Loucy (cell line): Measurements from ENCODE around the gene PNMA8B.

ENCODE experiments used
- H2AFZ ChIP-seq: fragments of 200-600 bp; sonication (generic); 2 replicates; pipeline ENCODE4 v1.6.0; 2016; ENCODE audit warnings: antibody characterized with exemption, mild to moderate bottlenecking, low read length, moderate library complexity
- H3F3A ChIP-seq: fragments of 200-600 bp; 2 replicates; pipeline ENCODE4 v1.6.0; 2016; ENCODE audit warnings: antibody characterized with exemption, low read depth, mild to moderate bottlenecking
- H3K27me3 ChIP-seq: fragments of 200-600 bp; sonication (generic); 2 replicates; pipeline ENCODE4 v1.6.1; 2014; ENCODE audit warnings: low read length, mild to moderate bottlenecking; ENCODE audit not compliant: insufficient read depth, poor library complexity, severe bottlenecking
- H3K36me3 ChIP-seq: fragments of 200-600 bp; sonication (generic); 2 replicates; pipeline ENCODE4 v1.6.1; 2016; ENCODE audit warnings: low read length; ENCODE audit not compliant: insufficient read depth
- H3K4me1 ChIP-seq: fragments of 200-600 bp; sonication (generic); 2 replicates; pipeline ENCODE4 v1.5.1; 2014; ENCODE audit warnings: low read length, mild to moderate bottlenecking; ENCODE audit not compliant: insufficient read depth, poor library complexity, severe bottlenecking
- H3K4me2 ChIP-seq: fragments of 200-600 bp; sonication (generic); 2 replicates; pipeline ENCODE4 v1.6.0; 2014; ENCODE audit warnings: antibody characterized with exemption, low read length, low read depth, mild to moderate bottlenecking; ENCODE audit not compliant: poor library complexity, severe bottlenecking
- H3K4me3 ChIP-seq: fragments of 200-600 bp; sonication (generic); 2 replicates; pipeline ENCODE4 v1.5.1; 2014; ENCODE audit warnings: low read length, mild to moderate bottlenecking, mixed read lengths; ENCODE audit not compliant: poor library complexity, severe bottlenecking
- H3K79me2 ChIP-seq: fragments of 200-600 bp; sonication (generic); 2 replicates; pipeline ENCODE4 v1.6.1; 2014; ENCODE audit warnings: low read length; ENCODE audit not compliant: insufficient read depth
- H3K9ac ChIP-seq: fragments of 200-600 bp; sonication (generic); 2 replicates; pipeline ENCODE4 v1.6.0; 2014; ENCODE audit warnings: mild to moderate bottlenecking, low read depth, low read length, moderate library complexity; ENCODE audit not compliant: poor library complexity, severe bottlenecking
- H3K9me2 ChIP-seq: fragments of 200-600 bp; sonication (generic); replicated peaks from 2 replicates; pipeline ENCODE4 v1.6.1; 2016; ENCODE audit warnings: low read depth, low read length, mixed read lengths
- H3K9me3 ChIP-seq: fragments of 200-600 bp; sonication (generic); 2 replicates; pipeline ENCODE4 v1.6.1; 2014; ENCODE audit warnings: mild to moderate bottlenecking, antibody characterized with exemption, low read length, low read depth; ENCODE audit not compliant: insufficient read depth
- H4K20me1 ChIP-seq: fragments of 200-600 bp; sonication (generic); 2 replicates; pipeline ENCODE4 v1.6.0; 2014; ENCODE audit warnings: antibody characterized with exemption, low read length, mild to moderate bottlenecking; ENCODE audit not compliant: insufficient read depth, poor library complexity, severe bottlenecking
- EZH2phosphoT487 ChIP-seq: fragments of 200-600 bp; IDR thresholded peaks from 2 replicates; pipeline ENCODE4 v1.6.1; 2018; ENCODE audit warnings: antibody characterized with exemption, mild to moderate bottlenecking, moderate library complexity, borderline replicate concordance
- TF ChIP-seq, protein P1 (sequence below): fragments of 200-600 bp; sonication (generic); conservative IDR thresholded peaks from 2 replicates; pipeline ENCODE4 v1.5.1; 2014; ENCODE audit warnings: mild to moderate bottlenecking, antibody characterized with exemption, low read length

The PNMA8B gene

DNA sequence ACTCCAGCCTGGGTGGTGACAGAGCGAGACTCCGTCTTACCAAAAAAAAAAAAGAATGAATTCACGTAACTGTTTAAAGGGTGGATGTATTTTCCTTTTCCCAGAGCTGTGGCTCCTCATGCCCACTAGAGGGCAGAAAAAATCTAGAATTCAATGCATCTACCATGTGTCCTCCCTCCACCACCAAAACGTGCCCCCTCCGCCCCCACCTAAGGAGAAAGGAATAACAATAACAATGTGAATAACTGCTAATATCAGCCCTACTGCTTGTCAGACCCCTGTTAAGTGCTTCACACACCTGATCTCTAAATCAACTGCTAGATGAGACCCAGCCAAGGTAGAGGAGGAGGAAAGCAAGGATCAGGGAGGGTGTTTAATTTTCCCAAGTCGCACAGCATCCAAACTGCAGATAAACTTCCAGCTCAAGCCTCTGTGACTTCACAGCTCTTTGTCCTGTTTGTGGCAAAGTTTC is 20.2 kb upstream of the PNMA8B start:
- Histone ChIP-seq H3K4me2 (no peak overlapping the region), H3F3A (no peaks in the 10 kb centered on the region), H3K4me3 (no peak overlapping the region), H3K27me3 (no peaks in the 10 kb centered on the region), H3K9me2 (no peaks in the 10 kb centered on the region), H3K4me1 (peaks cover 6% of the 10 kb centered on the region), H3K9me3 (no peaks in the 10 kb centered on the region), H3K9ac (no peak overlapping the region), H3K79me2 (no peaks in the 10 kb centered on the region), H4K20me1 (no peaks in the 10 kb centered on the region), H2AFZ (no peak overlapping the region), H3K36me3 (no peaks in the 10 kb centered on the region)
- TF ChIP-seq EZH2phosphoT487, result no peak
- TF ChIP-seq, protein P1, sequence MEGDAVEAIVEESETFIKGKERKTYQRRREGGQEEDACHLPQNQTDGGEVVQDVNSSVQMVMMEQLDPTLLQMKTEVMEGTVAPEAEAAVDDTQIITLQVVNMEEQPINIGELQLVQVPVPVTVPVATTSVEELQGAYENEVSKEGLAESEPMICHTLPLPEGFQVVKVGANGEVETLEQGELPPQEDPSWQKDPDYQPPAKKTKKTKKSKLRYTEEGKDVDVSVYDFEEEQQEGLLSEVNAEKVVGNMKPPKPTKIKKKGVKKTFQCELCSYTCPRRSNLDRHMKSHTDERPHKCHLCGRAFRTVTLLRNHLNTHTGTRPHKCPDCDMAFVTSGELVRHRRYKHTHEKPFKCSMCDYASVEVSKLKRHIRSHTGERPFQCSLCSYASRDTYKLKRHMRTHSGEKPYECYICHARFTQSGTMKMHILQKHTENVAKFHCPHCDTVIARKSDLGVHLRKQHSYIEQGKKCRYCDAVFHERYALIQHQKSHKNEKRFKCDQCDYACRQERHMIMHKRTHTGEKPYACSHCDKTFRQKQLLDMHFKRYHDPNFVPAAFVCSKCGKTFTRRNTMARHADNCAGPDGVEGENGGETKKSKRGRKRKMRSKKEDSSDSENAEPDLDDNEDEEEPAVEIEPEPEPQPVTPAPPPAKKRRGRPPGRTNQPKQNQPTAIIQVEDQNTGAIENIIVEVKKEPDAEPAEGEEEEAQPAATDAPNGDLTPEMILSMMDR, result peak; percentile 74

DNA sequence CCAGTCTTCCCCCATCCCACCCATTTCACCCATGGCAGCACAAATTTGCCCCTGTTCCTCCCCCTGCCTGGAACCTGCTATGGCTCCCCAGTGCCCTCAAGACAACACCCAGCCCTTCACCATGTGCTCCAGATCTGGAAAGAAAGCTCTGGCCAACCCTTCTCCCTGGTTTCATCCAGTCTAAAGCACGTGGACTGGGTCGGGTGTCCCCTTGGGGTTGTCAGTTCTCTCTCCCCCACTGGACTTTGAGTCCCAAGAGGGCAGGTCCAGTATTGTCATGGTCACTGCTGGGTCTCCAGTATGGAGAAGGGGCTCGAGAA is 19.6 kb upstream of the PNMA8B start:
- peaks cover 1% of the 10 kb centered on the region for H3K4me1 ChIP-seq
- no peak overlapping the region for H3K4me2 ChIP-seq
- no peaks in the 10 kb centered on the region for H3K27me3 ChIP-seq
- no peaks in the 10 kb centered on the region for H3K79me2 ChIP-seq
- H3K9ac ChIP-seq, result no peak overlapping the region
- no peaks in the 10 kb centered on the region for H3K9me3 ChIP-seq
- H3K4me3 ChIP-seq, result no peak overlapping the region
- no peaks in the 10 kb centered on the region for H4K20me1 ChIP-seq
- H3F3A ChIP-seq, result no peaks in the 10 kb centered on the region
- no peak for TF ChIP-seq EZH2phosphoT487
- TF ChIP-seq, protein P1, result no peak
- no peak overlapping the region for H2AFZ ChIP-seq
- H3K9me2 ChIP-seq, result no peaks in the 10 kb centered on the region
- no peaks in the 10 kb centered on the region for H3K36me3 ChIP-seq

DNA sequence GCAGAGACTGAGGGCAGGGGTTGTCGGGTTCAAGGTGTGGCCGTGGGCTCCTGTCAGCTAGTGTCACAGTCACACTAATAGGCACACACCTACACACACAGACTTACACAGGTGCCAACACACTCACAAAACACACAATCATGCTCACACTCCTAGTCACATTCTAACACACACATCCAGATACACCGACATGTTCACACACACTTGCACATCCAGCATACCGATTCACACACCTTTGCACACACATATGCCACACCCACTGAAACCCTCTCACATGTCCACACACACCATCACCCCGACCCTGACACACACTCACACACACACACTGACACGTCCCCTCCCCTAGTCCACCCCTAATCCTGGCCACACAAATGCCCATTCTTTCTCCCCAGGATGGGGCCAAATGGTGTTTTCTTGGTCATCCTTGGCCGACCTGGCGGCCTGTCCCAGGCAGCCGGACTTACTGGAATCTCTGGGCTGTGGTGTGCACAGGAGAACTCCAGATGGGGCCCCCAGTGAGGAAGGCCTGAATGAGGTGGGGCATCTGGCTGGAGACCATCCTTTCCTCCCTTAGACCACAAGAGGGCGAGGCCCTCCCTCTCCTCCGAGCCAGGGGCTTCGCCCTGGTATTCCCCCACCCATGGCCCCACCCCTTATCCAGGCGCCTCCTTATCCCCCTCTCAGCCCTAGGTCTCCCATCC is 19.1 kb upstream of the PNMA8B start:
- no peak overlapping the region for H3K9ac ChIP-seq
- H3K4me1 ChIP-seq, result no peaks in the 10 kb centered on the region
- no peaks in the 10 kb centered on the region for H3K27me3 ChIP-seq
- no peaks in the 10 kb centered on the region for H4K20me1 ChIP-seq
- H3K36me3 ChIP-seq, result no peaks in the 10 kb centered on the region
- TF ChIP-seq, protein P1, result no peak; the same call in 1 of the 2 replicates
- no peak for TF ChIP-seq EZH2phosphoT487
- H3K9me2 ChIP-seq, result no peaks in the 10 kb centered on the region
- no peak overlapping the region for H3K4me2 ChIP-seq
- H3K9me3 ChIP-seq, result no peaks in the 10 kb centered on the region
- H3F3A ChIP-seq, result no peaks in the 10 kb centered on the region
- no peak overlapping the region for H3K4me3 ChIP-seq
- no peaks in the 10 kb centered on the region for H3K79me2 ChIP-seq
- H2AFZ ChIP-seq, result peak overlapping the region; percentile 59; the same call in 1 of the 2 replicates
